ENCODE results near the gene STRIT1. TPM values are rescaled to one million over a fixed set of nuclear protein-coding genes. Genes with fewer than 3 reads are reported as not detected.
"Not testable (repeated sequence)": the region's sequence is repeated elsewhere in the genome, so short reads cannot be mapped to it uniquely, and the experiment has no call there.

Gene STRIT1
- polyA plus RNA-seq, 1 donor from 2014 or later = 1.2 TPM

- not testable (repeated sequence) for H3K9me2 ChIP-seq (ENCODE audit: insufficient read depth, low read length); H3K4me3 ChIP-seq (ENCODE audit: low read length); H2AFZ ChIP-seq (ENCODE audit: low read depth, low read length); H3K36me3 ChIP-seq (ENCODE audit: insufficient read depth, low read length); H4K20me1 ChIP-seq (ENCODE audit: insufficient read depth); H3K27me3 ChIP-seq (ENCODE audit: insufficient read depth, low read depth, low read length); H3K27ac ChIP-seq (ENCODE audit: low read length); H3K4me2 ChIP-seq (ENCODE audit: low read length); H3K79me2 ChIP-seq (replicated peaks; ENCODE audit: insufficient read depth, low read length); H3F3A ChIP-seq (ENCODE audit: insufficient read depth, low read length, poor library complexity, severe bottlenecking); H3K9ac ChIP-seq (ENCODE audit: low read length); H3K9me3 ChIP-seq (ENCODE audit: low read length)
Measured at GRCh38 chr3:155276089-155276488, 17.4 kb downstream of the STRIT1 start.

- H3K9me3 ChIP-seq (ENCODE audit: low read length); H3K36me3 ChIP-seq (ENCODE audit: insufficient read depth, low read length); H2AFZ ChIP-seq (ENCODE audit: low read depth, low read length); H3K27me3 ChIP-seq (ENCODE audit: insufficient read depth, low read depth, low read length); H3K9me2 ChIP-seq (ENCODE audit: insufficient read depth, low read length); H3K79me2 ChIP-seq (replicated peaks; ENCODE audit: insufficient read depth, low read length); H3K4me2 ChIP-seq (ENCODE audit: low read length); H4K20me1 ChIP-seq (ENCODE audit: insufficient read depth); H3K9ac ChIP-seq (ENCODE audit: low read length); H3K4me3 ChIP-seq (ENCODE audit: low read length); H3K27ac ChIP-seq (ENCODE audit: low read length); H3F3A ChIP-seq (ENCODE audit: insufficient read depth, low read length, poor library complexity, severe bottlenecking): not testable (repeated sequence)
Measured at GRCh38 chr3:155275159-155275754, 18.2 kb downstream of the STRIT1 start.

- H3K9me3 ChIP-seq (ENCODE audit: low read length); H3K79me2 ChIP-seq (replicated peaks; ENCODE audit: insufficient read depth, low read length); H3K27ac ChIP-seq (ENCODE audit: low read length); H3K9ac ChIP-seq (ENCODE audit: low read length); H3K27me3 ChIP-seq (ENCODE audit: insufficient read depth, low read depth, low read length); H3K4me3 ChIP-seq (ENCODE audit: low read length); H3K36me3 ChIP-seq (ENCODE audit: insufficient read depth, low read length); H4K20me1 ChIP-seq (ENCODE audit: insufficient read depth); H3K9me2 ChIP-seq (ENCODE audit: insufficient read depth, low read length); H3F3A ChIP-seq (ENCODE audit: insufficient read depth, low read length, poor library complexity, severe bottlenecking); H3K4me2 ChIP-seq (ENCODE audit: low read length); H2AFZ ChIP-seq (ENCODE audit: low read depth, low read length): not testable (repeated sequence)
Measured at GRCh38 chr3:155274435-155274834, 19.0 kb downstream of the STRIT1 start.

GRCh38 chr3:155271343-155271613 lies 22.2 kb downstream of the STRIT1 start:
- Histone ChIP-seq H3K9ac (ENCODE audit: low read length) (no peak overlapping the region), H3K36me3 (ENCODE audit: insufficient read depth, low read length) (no peaks in the 10 kb centered on the region), H3K27me3 (ENCODE audit: insufficient read depth, low read depth, low read length) (no peaks in the 10 kb centered on the region), H3K4me2 (ENCODE audit: low read length) (no peak overlapping the region), H3K9me3 (ENCODE audit: low read length) (no peaks in the 10 kb centered on the region), H3K9me2 (ENCODE audit: insufficient read depth, low read length) (no peaks in the 10 kb centered on the region), H3K27ac (ENCODE audit: low read length) (no peak overlapping the region), H3K79me2 (replicated peaks; ENCODE audit: insufficient read depth, low read length) (no peaks in the 10 kb centered on the region), H3F3A (ENCODE audit: insufficient read depth, low read length, poor library complexity, severe bottlenecking) (no peaks in the 10 kb centered on the region), H4K20me1 (ENCODE audit: insufficient read depth) (no peaks in the 10 kb centered on the region), H2AFZ (ENCODE audit: low read depth, low read length) (no peak overlapping the region), H3K4me3 (ENCODE audit: low read length) (no peak overlapping the region)
- TF ChIP-seq EZH2 (IDR thresholded peaks at IDR 0.05; ENCODE audit: borderline replicate concordance, insufficient read depth, low read length, poor library complexity, severe bottlenecking) = no peak
- no peak for TF ChIP-seq REST (IDR thresholded peaks at IDR 0.05; ENCODE audit: borderline replicate concordance)
- no peak for TF ChIP-seq CTCF (IDR thresholded peaks at IDR 0.05; ENCODE audit: poor library complexity, severe bottlenecking)
- no peak for TF ChIP-seq SMC3 (conservative IDR thresholded peaks at IDR 0.05; ENCODE audit: poor library complexity)
- TF ChIP-seq POLR2AphosphoS5 (IDR thresholded peaks at IDR 0.05) = no peak
- no peak for TF ChIP-seq RAD21 (conservative IDR thresholded peaks at IDR 0.05)
- no peak for TF ChIP-seq EP300 (conservative IDR thresholded peaks at IDR 0.05; ENCODE audit: poor library complexity, severe bottlenecking)
- TF ChIP-seq MXI1 (conservative IDR thresholded peaks at IDR 0.05; ENCODE audit: poor library complexity, severe bottlenecking) = no peak
- no peak for TF ChIP-seq TAF1 (IDR thresholded peaks at IDR 0.05; ENCODE audit: low read depth)

All from neural cell (in vitro differentiated cells).